Placental epithelial cell (primary cell): ENCODE measurements around the gene METTL13. TPM values are rescaled to one million over a fixed set of nuclear protein-coding genes. Genes with fewer than 3 reads are reported as not detected.

Experiments used
- small RNA-seq: library from RNA; depleted of rRNA; stranded (forward); fragments of <200 nt; gene quantifications from one replicate; pipeline ENCODE3, GENCODE V24; 2012
- total RNA-seq: library from RNA; depleted of rRNA; stranded (reverse); fragments of >200 nt; gene quantifications from 2 replicates; pipeline ENCODE4 v1.2.3, GENCODE V29; 2012

Gene METTL13, protein sequence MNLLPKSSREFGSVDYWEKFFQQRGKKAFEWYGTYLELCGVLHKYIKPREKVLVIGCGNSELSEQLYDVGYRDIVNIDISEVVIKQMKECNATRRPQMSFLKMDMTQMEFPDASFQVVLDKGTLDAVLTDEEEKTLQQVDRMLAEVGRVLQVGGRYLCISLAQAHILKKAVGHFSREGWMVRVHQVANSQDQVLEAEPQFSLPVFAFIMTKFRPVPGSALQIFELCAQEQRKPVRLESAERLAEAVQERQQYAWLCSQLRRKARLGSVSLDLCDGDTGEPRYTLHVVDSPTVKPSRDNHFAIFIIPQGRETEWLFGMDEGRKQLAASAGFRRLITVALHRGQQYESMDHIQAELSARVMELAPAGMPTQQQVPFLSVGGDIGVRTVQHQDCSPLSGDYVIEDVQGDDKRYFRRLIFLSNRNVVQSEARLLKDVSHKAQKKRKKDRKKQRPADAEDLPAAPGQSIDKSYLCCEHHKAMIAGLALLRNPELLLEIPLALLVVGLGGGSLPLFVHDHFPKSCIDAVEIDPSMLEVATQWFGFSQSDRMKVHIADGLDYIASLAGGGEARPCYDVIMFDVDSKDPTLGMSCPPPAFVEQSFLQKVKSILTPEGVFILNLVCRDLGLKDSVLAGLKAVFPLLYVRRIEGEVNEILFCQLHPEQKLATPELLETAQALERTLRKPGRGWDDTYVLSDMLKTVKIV
- total RNA-seq = 16.6 and 17.7 TPM in 2 replicates

DNA sequence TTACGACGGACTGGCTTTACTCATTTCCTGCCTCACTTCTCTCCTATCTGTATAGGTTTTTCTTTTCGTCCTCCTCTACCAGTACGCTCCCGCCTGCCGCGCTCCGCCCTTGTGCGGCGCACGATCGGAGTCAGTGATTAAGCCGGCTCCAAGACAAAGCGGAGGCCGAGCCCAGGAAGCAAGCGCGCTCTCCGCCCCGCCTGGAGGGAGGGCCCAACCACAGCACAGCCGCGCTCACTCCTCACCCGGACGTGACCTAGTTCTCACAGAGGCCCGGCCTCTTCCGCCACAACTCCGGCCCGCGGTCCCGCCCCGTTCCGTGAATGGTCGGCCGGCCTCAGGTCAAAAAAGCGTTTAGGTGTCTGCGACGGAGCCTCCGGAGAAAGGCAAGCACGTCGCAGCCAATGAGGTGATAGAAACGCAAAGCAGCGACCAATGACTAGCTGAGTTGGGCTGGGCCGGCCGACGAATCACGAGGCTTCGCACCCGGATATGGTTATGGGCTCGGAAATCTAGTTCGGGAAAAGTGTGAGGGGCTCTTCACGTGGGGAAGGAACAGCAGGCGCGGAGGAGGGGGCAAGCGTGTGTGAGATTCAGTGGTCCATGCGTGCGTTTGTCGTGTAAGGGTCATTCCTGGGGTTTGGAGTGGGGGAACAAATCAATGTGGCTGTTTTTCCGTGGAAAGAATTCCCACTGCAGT lies at the start of gene METTL13:
TSS of gene METTL13 (plus strand) at position 485 of the 700 bp plus-strand sequence. CDS start 308 bp downstream, outside the sequence.

DNA sequence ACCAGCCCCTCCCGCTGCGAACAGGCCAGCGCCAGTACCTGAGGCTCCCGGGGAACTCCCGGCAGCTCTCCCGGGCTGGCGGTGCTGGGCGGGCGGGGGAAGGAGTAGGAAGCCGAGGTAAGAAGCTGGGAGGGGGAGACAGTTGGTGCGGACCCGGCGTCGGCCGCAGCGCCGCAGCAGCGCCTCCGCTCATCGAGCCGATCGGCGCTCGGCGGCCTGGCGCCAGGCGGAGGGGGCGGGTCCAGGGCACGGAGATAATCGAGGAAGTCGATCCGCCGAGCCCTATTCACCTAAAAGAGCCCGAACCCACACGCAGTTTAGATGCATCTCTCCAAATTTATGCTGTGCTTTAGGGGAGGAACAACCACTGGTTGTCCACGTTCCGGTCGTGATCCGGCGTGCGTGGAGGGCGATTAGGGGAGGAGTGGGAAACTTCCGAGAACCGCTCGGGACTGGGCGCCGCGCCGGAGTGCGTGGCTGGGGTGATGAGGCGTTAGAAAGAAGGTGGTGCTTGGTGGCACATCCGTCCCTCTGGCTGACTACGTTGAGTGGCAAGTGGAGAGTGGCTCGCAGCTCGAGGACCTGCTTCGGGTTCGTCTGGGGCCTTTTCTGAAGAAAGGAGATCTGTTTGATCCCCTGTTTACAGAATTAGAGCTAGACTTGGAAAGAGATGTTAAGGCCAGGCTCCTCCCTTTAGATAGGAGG lies 39.4 kb upstream of the METTL13 start, which contains the start of gene VAMP4:
TSS of gene VAMP4 (minus strand) at position 194 of the 705 bp plus-strand sequence. CDS start 3,651 bp downstream, outside the sequence.

DNA sequence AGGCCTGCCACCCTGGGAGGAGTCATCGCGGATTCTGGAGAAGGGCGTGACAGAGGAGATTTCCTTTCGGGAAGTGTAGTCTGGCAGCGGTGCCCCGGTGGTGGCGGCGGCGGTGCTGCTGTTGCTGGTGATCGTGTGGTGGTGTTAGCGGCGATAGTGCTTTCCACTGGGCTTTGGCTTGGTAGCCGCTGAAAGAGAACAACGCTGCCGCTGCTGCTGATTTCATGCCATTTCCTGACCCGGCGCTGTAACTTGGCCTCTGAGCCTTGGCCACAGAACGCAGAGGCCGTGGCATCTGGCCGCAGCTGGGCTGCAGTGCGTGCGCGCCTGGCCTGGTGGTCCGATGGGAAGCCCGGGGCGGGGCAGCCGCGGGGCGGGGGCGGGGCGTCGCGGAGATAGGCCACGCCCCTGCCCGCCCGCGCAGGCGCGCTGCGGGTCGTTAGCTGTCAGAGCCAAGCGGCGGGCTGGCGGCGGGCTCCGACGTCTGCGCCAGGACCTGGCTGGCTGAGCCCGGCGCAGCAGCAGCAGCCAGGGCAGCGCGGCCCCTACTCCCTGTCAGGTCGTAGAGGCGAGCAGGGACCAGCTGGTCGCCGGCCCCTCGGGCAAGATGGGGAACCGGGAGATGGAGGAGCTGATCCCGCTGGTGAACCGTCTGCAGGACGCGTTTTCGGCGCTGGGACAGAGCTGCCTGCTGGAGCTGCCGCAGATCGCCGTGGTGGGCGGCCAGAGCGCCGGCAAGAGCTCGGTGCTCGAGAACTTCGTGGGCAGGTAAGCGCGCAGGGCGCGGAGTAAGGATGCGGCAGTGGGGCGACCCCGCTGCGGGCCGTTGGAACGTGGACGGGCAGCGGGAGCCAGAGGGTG lies 59.8 kb downstream of the METTL13 start, which contains the start of gene DNM3:
TSS of gene DNM3 (plus strand) at position 449 of the 861 bp plus-strand sequence. CDS start at position 608, 159 bp downstream.

Small RNAs within 50 kb of the gene (small RNA-seq; reads per million reads assigned to genes)
- not detected for gene RF00601

Other genes with a start within 250 kb of the METTL13 start
- not detected in 2 replicates for gene MYOCOS, start 159.4 kb upstream of the METTL13 start, total RNA-seq
- not detected in 2 replicates for gene MYOC, start 129.0 kb upstream of the METTL13 start, total RNA-seq
- 6.7 and 7.4 TPM in 2 replicates for gene VAMP4, start 39.6 kb upstream of the METTL13 start, total RNA-seq
- gene DNM3, start 59.8 kb downstream of the METTL13 start, total RNA-seq = 2.0 TPM in 2 replicates